GM20000 (cell line): ENCODE measurements around the gene TSC22D4.
A peak's percentile ranks its signal among the peaks of the same experiment; 100 is the strongest.

Experiments used
- DNase-seq: peaks from one replicate; pipeline ENCODE4 v3.0.0; 2012; ENCODE audit warnings: low spot score
- CTCF ChIP-seq: IDR thresholded peaks from 2 replicates; pipeline ENCODE4 v1.5.1; 2012; ENCODE audit warnings: mild to moderate bottlenecking, control low read depth; ENCODE audit errors: extremely low read depth, missing control alignments

Gene TSC22D4

GRCh38 chr7:100490483-100491191, 11.6 kb upstream of the TSC22D4 start:
- DNase-seq = peak; percentile 29
- no peak for TF ChIP-seq CTCF

GRCh38 chr7:100489824-100490223, 10.8 kb upstream of the TSC22D4 start:
- no peak for TF ChIP-seq CTCF
- peak; percentile 89 for DNase-seq

- peak; percentile 15 for DNase-seq
- no peak for TF ChIP-seq CTCF
These were observed 10.1 kb upstream of the TSC22D4 start for GRCh38 chr7:100489121-100489520.

GRCh38 chr7:100488333-100489095, 9.5 kb upstream of the TSC22D4 start:
- no peak for TF ChIP-seq CTCF
- DNase-seq = peak; percentile 14

GRCh38 chr7:100486753-100487446, 7.9 kb upstream of the TSC22D4 start:
- TF ChIP-seq CTCF = no peak
- DNase-seq = peak; percentile 7

- DNase-seq = peak; percentile 14
- no peak for TF ChIP-seq CTCF
These were observed 7.2 kb upstream of the TSC22D4 start for GRCh38 chr7:100486111-100486636.
